Gastrocnemius medialis (tissue), 4 donors: Measurements from ENCODE around the gene TIMM21. TPM values are rescaled to one million over a fixed set of nuclear protein-coding genes. Genes with fewer than 3 reads are reported as not detected.

Experiments used
- ATAC-seq, 2 donors: fragments of 150-250 bp; one replicate each; pipeline ENCODE4 v1.9.1; 2016
- DNase-seq, 2 donors: peaks; one replicate each; pipeline ENCODE4 v3.0.0-alpha.2; 2019
- H3K27ac ChIP-seq, 4 donors: fragments of 200-600 bp; sonication (generic); 1 replicate in 1 of 4; 2 replicates in 3 of 4; pipeline ENCODE4 v1.5.1; 2016 to 2018; ENCODE audit warnings: mild to moderate bottlenecking in 2 of 4, moderate library complexity in 1 of 4
- H3K27me3 ChIP-seq, 3 donors: fragments of 200-600 bp; sonication (generic) in 2 of 3; 1 replicate in 1 of 3; 2 replicates in 2 of 3; pipeline versions ENCODE4 v1.5.1 to v1.6.0; 2016 to 2019; ENCODE audit warnings: mild to moderate bottlenecking in 1 of 3, moderate library complexity in 1 of 3
- H3K36me3 ChIP-seq, 2 donors: fragments of 200-600 bp; sonication (generic) in 1 of 2; one replicate each; pipeline ENCODE4 v1.5.1; 2017 to 2018
- H3K4me1 ChIP-seq, 2 donors: fragments of 200-600 bp; sonication (generic) in 1 of 2; one replicate each; pipeline ENCODE4 v1.5.1; 2016 to 2017; ENCODE audit warnings: mild to moderate bottlenecking in 2 of 2
- H3K4me3 ChIP-seq, 4 donors: fragments of 200-600 bp; sonication (generic) in 3 of 4; 1 replicate in 1 of 4; 2 replicates in 3 of 4; pipeline ENCODE4 v1.5.1; 2016 to 2019; ENCODE audit warnings: mild to moderate bottlenecking in 2 of 4
- H3K9me3 ChIP-seq, 3 donors: fragments of 200-600 bp; sonication (generic) in 2 of 3; 1 replicate in 1 of 3; 2 replicates in 2 of 3; pipeline ENCODE4 v1.5.1; 2016 to 2019
- CTCF ChIP-seq, 5 experiments: fragments of 450-650 bp in 3 of 5; fragments of 200-600 bp in 2 of 5; sonication (generic) in 2 of 5; IDR thresholded peaks in 4 of 5; conservative IDR thresholded peaks in 1 of 5; 1 replicate in 4 of 5; 2 replicates in 1 of 5; pipeline ENCODE4 v1.5.1; 2016 to 2019; ENCODE audit warnings: antibody characterized with exemption in 5 of 5, mild to moderate bottlenecking in 3 of 5, moderate library complexity in 3 of 5
- POLR2A ChIP-seq, 2 donors: fragments of 450-650 bp; IDR thresholded peaks; one replicate each; pipeline ENCODE4 v1.6.1; 2017; ENCODE audit warnings: antibody characterized with exemption in 2 of 2, mild to moderate bottlenecking in 2 of 2, moderate library complexity in 2 of 2
- in situ Hi-C, 4 donors: fragments of 200-750 bp; cut with MboI; loops; one replicate each; pipeline versions ENCODE4 v1.15.0 to v1.8.0; 2017; ENCODE audit warnings: low sequenced_read_pairs in 4 of 4
- intact Hi-C: fragments of 100-400 bp; cut with DNase I; formaldehyde crosslinking; loops from one replicate; pipeline ENCODE4 v1.15.1; 2023; ENCODE audit warnings: low total_unique reads
- total RNA-seq, 4 donors: library from RNA; depleted of rRNA; stranded (reverse); fragments of >200 nt; gene quantifications; one replicate each; pipeline versions ENCODE4 v1.1.0 to v1.2.3, GENCODE V29; 2016

The TIMM21 gene
- total RNA-seq, 4 donors from 2014 or later, result 40.0 to 108 (median 75.8) TPM

GRCh38 chr18:74131124-74131523, 17.2 kb upstream of the TIMM21 start:
- no peak for TF ChIP-seq CTCF (IDR thresholded peaks at IDR 0.05 in 4 of 5, conservative IDR thresholded peaks at IDR 0.05 in 1 of 5)
- TF ChIP-seq POLR2A (IDR thresholded peaks at IDR 0.05), result no peak
- no peaks in the 10 kb centered on the region for H3K36me3 ChIP-seq
- no peak overlapping the region for H3K27ac ChIP-seq
- ATAC-seq (no peak), DNase-seq (no peak)
- H3K9me3 ChIP-seq, result no peaks in the 10 kb centered on the region
- intact Hi-C loops, result no loop called here
- no peak overlapping the region for H3K4me3 ChIP-seq
- in situ Hi-C loops, result no loop called here
- H3K27me3 ChIP-seq, result no peaks in the 10 kb centered on the region
- no peaks in the 10 kb centered on the region for H3K4me1 ChIP-seq

- ATAC-seq, result no peak
- Histone ChIP-seq H3K9me3 (no peaks in the 10 kb centered on the region), H3K27me3 (no peaks in the 10 kb centered on the region), H3K4me3 (no peak overlapping the region), H3K27ac (no peak overlapping the region), H3K36me3 (no peaks in the 10 kb centered on the region), H3K4me1 (no peaks in the 10 kb centered on the region)
- TF ChIP-seq POLR2A (IDR thresholded peaks at IDR 0.05), result no peak
- in situ Hi-C loops, result no loop called here
- intact Hi-C loops, result no loop called here
- no peak for DNase-seq
Measured at GRCh38 chr18:74132201-74132600, 16.1 kb upstream of the TIMM21 start.

GRCh38 chr18:74137920-74138538, 10.3 kb upstream of the TIMM21 start:
- H3K4me3 ChIP-seq, result no peak overlapping the region
- no peak overlapping the region for H3K27ac ChIP-seq
- intact Hi-C loops (no loop called here), in situ Hi-C loops (no loop called here)
- no peaks in the 10 kb centered on the region for H3K9me3 ChIP-seq
- ATAC-seq (no peak), DNase-seq (no peak)
- TF ChIP-seq POLR2A (IDR thresholded peaks at IDR 0.05) (no peak), CTCF (IDR thresholded peaks at IDR 0.05 in 4 of 5, conservative IDR thresholded peaks at IDR 0.05 in 1 of 5) (no peak)
- H3K36me3 ChIP-seq, result no peaks in the 10 kb centered on the region
- no peaks in the 10 kb centered on the region for H3K27me3 ChIP-seq
- no peaks in the 10 kb centered on the region for H3K4me1 ChIP-seq

- in situ Hi-C loops, result no loop called here
Measured at GRCh38 chr18:74139411-74139810, 8.9 kb upstream of the TIMM21 start.

GRCh38 chr18:74139888-74140287, 8.4 kb upstream of the TIMM21 start:
- in situ Hi-C loops, result no loop called here
- Histone ChIP-seq H3K36me3 (no peaks in the 10 kb centered on the region), H3K4me1 (no peaks in the 10 kb centered on the region), H3K27ac (no peak overlapping the region), H3K9me3 (no peaks in the 10 kb centered on the region), H3K4me3 (no peak overlapping the region), H3K27me3 (no peaks in the 10 kb centered on the region)
- DNase-seq, result no peak
- no peak for TF ChIP-seq CTCF (IDR thresholded peaks at IDR 0.05 in 4 of 5, conservative IDR thresholded peaks at IDR 0.05 in 1 of 5)
- TF ChIP-seq POLR2A (IDR thresholded peaks at IDR 0.05), result no peak
- intact Hi-C loops, result no loop called here
- ATAC-seq, result no peak

More at GRCh38 chr18:74139411-74139810, 8.9 kb upstream of the TIMM21 start:
- no peak for ATAC-seq
- Histone ChIP-seq H3K4me1 (no peaks in the 10 kb centered on the region), H3K27ac (no peak overlapping the region), H3K36me3 (no peaks in the 10 kb centered on the region), H3K4me3 (no peak overlapping the region), H3K9me3 (no peaks in the 10 kb centered on the region), H3K27me3 (no peaks in the 10 kb centered on the region)
- no peak for DNase-seq
- intact Hi-C loops, result no loop called here
- no peak for TF ChIP-seq CTCF (IDR thresholded peaks at IDR 0.05 in 4 of 5, conservative IDR thresholded peaks at IDR 0.05 in 1 of 5)
- no peak for TF ChIP-seq POLR2A (IDR thresholded peaks at IDR 0.05)
